Prostate gland (tissue), 2 donors: ENCODE measurements around the gene NTM. TPM values are rescaled to one million over a fixed set of nuclear protein-coding genes. Genes with fewer than 3 reads are reported as not detected.

ENCODE experiments used
- DNase-seq: peaks from one replicate; pipeline ENCODE4 v3.0.0-alpha.2; 2019; ENCODE audit warnings: low spot score
- H3K27ac ChIP-seq, 2 donors: fragments of 200-600 bp; sonication (generic); 2 replicates each; pipeline ENCODE4 v1.5.1; 2017 to 2019
- H3K27me3 ChIP-seq: fragments of 200-600 bp; sonication (generic); replicated peaks from 2 replicates; pipeline ENCODE4 v1.5.1; 2019; ENCODE audit not compliant: insufficient read depth
- H3K36me3 ChIP-seq, 2 donors: fragments of 200-600 bp; sonication (generic); 1 replicate in 1 of 2; 2 replicates in 1 of 2; pipeline versions ENCODE4 v1.5.1 to v1.8.1; 2017 to 2019
- H3K4me1 ChIP-seq: fragments of 200-600 bp; sonication (generic); replicated peaks from 2 replicates; pipeline ENCODE4 v1.5.1; 2019
- H3K4me3 ChIP-seq, 2 donors: fragments of 200-600 bp; sonication (generic); 2 replicates each; pipeline ENCODE4 v1.5.1; 2017 to 2019
- H3K9me3 ChIP-seq: fragments of 200-600 bp; sonication (generic); 2 replicates; pipeline ENCODE4 v1.5.1; 2017
- POLR2A ChIP-seq: fragments of 450-650 bp; IDR thresholded peaks from one replicate; pipeline ENCODE4 v1.6.1; 2016; ENCODE audit warnings: antibody characterized with exemption, mild to moderate bottlenecking
- POLR2AphosphoS5 ChIP-seq: sonication (generic); formaldehyde crosslinking; IDR thresholded peaks from one replicate; pipeline ENCODE4 v1.6.1; 2017; ENCODE audit warnings: antibody characterized with exemption
- WGBS: methylation state at CpG from one replicate; pipeline ENCODE4 v1.1.5; 2018; 5-methylcytosine and 5-hydroxymethylcytosine counted together
- intact Hi-C: fragments of 100-400 bp; cut with DNase I; formaldehyde crosslinking; loops from one replicate; pipeline ENCODE4 v1.14.2; 2022
- total RNA-seq, 2 donors: library from RNA; depleted of rRNA; stranded (reverse); fragments of >200 nt; gene quantifications; one replicate each; pipeline ENCODE4 v1.1.0, GENCODE V29; 2016
- TF ChIP-seq, protein P1 (sequence below), 4 experiments: fragments of 200-600 bp in 2 of 4; fragments of 450-650 bp in 2 of 4; sonication (generic) in 2 of 4; IDR thresholded peaks; 1 replicate in 3 of 4; 2 replicates in 1 of 4; pipeline ENCODE4 v1.5.1; 2016 to 2019; ENCODE audit warnings: antibody characterized with exemption in 4 of 4, mild to moderate bottlenecking in 2 of 4, moderate library complexity in 2 of 4

NTM gene
- total RNA-seq, 2 donors from 2014 or later, result 7.4 TPM; not detected in 1

DNA sequence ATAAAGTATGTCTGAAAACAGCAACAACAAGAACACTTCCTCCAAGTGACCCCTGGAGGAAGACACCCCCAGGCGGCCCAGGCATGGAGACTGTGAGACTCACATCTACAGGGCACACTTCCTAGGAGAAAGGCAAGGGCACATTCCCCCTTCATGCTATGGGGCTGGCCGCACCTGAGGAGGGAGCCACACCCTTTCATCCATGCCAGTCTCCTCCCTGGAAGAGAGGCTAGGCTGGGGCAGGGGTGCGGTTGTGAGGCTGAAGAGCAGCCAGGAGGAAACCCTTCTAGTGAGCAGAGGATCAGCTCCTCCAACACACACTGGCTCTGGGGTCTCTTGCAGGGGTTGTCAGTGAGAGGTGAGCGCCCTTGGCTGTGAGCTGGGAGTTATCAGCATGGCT lies 678.8 kb downstream of the NTM start:
- intact Hi-C loops, result no loop called here
- no peak overlapping the region for H3K27ac ChIP-seq
- H3K4me1 ChIP-seq, result no peaks in the 10 kb centered on the region
- no peaks in the 10 kb centered on the region for H3K36me3 ChIP-seq
- 94% methylated on average over 4 of the region's 4 CpGs for WGBS
- no peaks in the 10 kb centered on the region for H3K27me3 ChIP-seq
- TF ChIP-seq POLR2AphosphoS5 (no peak), POLR2A (no peak)
- TF ChIP-seq, protein P1, sequence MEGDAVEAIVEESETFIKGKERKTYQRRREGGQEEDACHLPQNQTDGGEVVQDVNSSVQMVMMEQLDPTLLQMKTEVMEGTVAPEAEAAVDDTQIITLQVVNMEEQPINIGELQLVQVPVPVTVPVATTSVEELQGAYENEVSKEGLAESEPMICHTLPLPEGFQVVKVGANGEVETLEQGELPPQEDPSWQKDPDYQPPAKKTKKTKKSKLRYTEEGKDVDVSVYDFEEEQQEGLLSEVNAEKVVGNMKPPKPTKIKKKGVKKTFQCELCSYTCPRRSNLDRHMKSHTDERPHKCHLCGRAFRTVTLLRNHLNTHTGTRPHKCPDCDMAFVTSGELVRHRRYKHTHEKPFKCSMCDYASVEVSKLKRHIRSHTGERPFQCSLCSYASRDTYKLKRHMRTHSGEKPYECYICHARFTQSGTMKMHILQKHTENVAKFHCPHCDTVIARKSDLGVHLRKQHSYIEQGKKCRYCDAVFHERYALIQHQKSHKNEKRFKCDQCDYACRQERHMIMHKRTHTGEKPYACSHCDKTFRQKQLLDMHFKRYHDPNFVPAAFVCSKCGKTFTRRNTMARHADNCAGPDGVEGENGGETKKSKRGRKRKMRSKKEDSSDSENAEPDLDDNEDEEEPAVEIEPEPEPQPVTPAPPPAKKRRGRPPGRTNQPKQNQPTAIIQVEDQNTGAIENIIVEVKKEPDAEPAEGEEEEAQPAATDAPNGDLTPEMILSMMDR (IDR thresholded peaks at IDR 0.05), result no peak
- no peak overlapping the region for H3K4me3 ChIP-seq
- no peak for DNase-seq
- no peaks in the 10 kb centered on the region for H3K9me3 ChIP-seq

DNA sequence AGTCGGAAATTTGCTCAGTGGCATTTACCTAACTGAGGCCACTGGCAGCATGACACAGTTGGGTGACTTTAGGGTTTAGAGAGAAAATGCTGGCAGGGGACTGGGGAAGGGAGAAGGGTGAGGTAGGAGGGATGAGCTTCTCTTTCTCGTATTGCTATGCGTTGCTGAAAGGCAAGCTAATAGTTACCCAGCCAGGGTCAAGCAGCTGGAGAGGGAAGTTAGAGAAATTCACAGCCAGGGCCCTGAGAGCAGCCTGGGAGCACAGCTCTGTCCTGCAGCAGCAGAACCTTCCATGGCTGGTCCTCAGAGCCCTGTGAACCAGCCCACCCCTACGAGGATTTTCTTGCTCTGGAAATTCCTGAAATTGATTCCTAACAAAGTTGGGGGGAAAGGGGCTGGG lies 679.6 kb downstream of the NTM start:
- TF ChIP-seq, protein P1 (IDR thresholded peaks at IDR 0.05), result no peak
- TF ChIP-seq POLR2AphosphoS5 (no peak), POLR2A (no peak)
- Histone ChIP-seq H3K4me3 (no peak overlapping the region), H3K27me3 (no peaks in the 10 kb centered on the region), H3K4me1 (no peaks in the 10 kb centered on the region), H3K36me3 (no peaks in the 10 kb centered on the region), H3K9me3 (no peaks in the 10 kb centered on the region), H3K27ac (no peak overlapping the region)
- intact Hi-C loops, result no loop called here
- whole genome bisulfite sequencing, result 72% methylated on average over 4 of the region's 4 CpGs
- no peak for DNase-seq

DNA sequence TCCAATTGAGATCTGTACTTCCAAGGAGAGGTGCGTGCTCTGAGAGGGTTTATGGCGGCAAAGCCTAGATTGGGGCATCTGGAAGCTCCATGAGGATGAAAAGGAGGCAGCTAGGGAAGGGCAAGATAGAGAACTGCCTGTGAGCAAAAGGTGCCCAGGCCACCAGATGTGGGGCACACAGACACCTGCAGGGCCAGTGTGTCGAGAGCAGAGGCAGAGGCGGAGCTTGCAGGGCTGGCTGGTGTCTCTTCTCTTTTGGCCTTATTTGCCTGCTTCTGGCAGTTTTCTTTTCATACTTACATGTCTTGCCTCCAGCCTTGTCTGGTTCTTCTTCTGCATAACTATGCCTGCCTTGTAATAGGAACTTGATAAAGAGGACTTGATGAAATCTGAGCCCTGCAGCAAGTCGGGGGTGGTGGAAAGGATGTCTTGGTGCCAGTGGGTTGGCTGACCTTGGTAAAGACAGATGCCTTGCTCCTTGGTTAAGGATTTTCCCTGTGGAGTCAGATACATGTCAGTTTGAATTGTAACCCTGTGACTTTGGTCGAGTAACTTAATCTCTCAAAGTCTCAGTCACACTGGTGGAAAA lies 680.3 kb downstream of the NTM start:
- H3K36me3 ChIP-seq, result no peaks in the 10 kb centered on the region
- intact Hi-C loops, result no loop called here
- 71% methylated on average over 6 of the region's 6 CpGs for WGBS
- no peak overlapping the region for H3K4me3 ChIP-seq
- H3K9me3 ChIP-seq, result no peaks in the 10 kb centered on the region
- no peaks in the 10 kb centered on the region for H3K4me1 ChIP-seq
- no peak overlapping the region for H3K27ac ChIP-seq
- TF ChIP-seq POLR2A (no peak), POLR2AphosphoS5 (no peak)
- TF ChIP-seq, protein P1 (IDR thresholded peaks at IDR 0.05), result no peak
- no peaks in the 10 kb centered on the region for H3K27me3 ChIP-seq
- DNase-seq, result no peak

DNA sequence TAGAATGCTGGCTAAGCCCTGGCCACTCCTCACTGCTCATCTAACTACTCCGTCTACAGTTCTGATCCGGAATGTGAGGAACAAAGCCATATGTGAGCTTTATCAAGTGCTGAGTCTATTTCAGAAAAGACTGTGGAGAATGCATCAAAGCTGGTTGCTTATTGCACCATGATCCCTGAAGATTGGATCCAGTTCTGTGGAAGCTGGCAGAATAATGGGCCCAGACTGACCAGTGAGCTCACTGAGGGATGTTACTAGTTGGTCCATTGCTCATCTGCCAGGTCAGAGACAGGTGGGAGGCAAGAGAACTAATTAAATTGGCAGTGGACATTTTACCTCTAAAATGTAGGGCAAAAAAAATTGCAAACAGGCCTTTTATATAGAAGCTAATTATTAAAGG lies 681.3 kb downstream of the NTM start:
- WGBS, result 86% methylated on average over 2 of the region's 2 CpGs
- Histone ChIP-seq H3K27me3 (no peaks in the 10 kb centered on the region), H3K4me3 (no peak overlapping the region), H3K4me1 (no peaks in the 10 kb centered on the region), H3K9me3 (no peaks in the 10 kb centered on the region), H3K27ac (no peak overlapping the region), H3K36me3 (no peaks in the 10 kb centered on the region)
- DNase-seq, result no peak
- intact Hi-C loops, result no loop called here
- TF ChIP-seq, protein P1 (IDR thresholded peaks at IDR 0.05), result no peak

DNA sequence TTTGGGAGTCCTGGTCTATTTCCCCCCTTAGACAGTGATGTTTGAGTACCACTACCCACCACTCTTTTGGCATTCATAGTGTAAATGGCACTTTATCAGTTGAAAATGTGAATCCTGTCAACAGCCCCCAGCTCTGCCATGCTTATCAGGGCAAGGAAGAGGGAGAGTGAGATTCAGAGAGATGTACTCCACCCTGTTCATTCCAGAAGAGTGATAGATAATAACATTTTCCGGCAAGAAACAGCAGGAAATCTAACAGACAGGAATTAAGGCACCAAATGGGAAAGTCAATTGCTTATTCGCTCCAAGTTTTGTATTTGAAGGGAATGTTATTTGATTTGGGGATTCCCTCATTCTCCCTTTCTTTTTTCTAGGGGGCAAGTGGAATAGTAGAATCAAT lies 681.9 kb downstream of the NTM start:
- H3K27me3 ChIP-seq, result no peaks in the 10 kb centered on the region
- no peaks in the 10 kb centered on the region for H3K36me3 ChIP-seq
- no peak for TF ChIP-seq POLR2A
- TF ChIP-seq, protein P1 (IDR thresholded peaks at IDR 0.05), result no peak
- TF ChIP-seq POLR2AphosphoS5, result no peak
- DNase-seq, result no peak
- H3K9me3 ChIP-seq, result no peaks in the 10 kb centered on the region
- H3K27ac ChIP-seq, result no peak overlapping the region
- H3K4me3 ChIP-seq, result no peak overlapping the region
- no peaks in the 10 kb centered on the region for H3K4me1 ChIP-seq
- 89% methylated on average over 2 of the region's 2 CpGs for WGBS
- intact Hi-C loops, result no loop called here
